Nucleus accumbens (tissue), 56 donors: ENCODE measurements around the gene ACTN3.
"Not testable (repeated sequence)": the region's sequence is repeated elsewhere in the genome, so short reads cannot be mapped to it uniquely, and the experiment has no call there.

Experiments
- DNase-seq, 56 donors: peaks; one replicate each; lab custom pipeline; 2025; lab: John Stamatoyannopoulos, UW

ACTN3 gene

GRCh38 chr11:66592457-66593302 lies 46.0 kb downstream of the ACTN3 start, which contains the start of the genes CCDC87 and CCS:
CCDC87 (minus strand) TSS chr11:66593063; CDS start chr11:66593015, 48 bp downstream.
CCS (plus strand) TSS chr11:66593185; CDS start chr11:66593262, 77 bp downstream.
- DNase-seq = peak; percentile 40 to 98 (median 90)

GRCh38 chr11:66593303-66593635 lies 46.6 kb downstream of the ACTN3 start:
- no peak for DNase-seq

DNA sequence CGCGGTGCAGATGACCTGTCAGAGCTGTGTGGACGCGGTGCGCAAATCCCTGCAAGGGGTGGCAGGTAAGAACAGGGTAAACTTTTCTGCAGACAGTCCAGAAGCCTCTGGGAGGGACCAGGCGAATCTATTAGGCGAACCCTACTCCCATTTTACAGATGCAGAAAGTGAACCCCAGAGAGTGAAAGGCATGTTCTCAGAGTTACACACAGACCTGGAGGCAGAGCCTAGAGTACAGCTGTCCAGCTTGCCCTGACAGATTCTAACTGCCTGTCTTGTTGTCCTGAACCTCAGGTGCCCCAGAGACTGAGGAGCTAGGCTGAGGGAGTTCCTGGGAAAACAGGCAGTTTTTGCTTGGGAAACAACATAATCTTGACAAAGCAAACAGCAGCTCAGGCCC lies 46.9 kb downstream of the ACTN3 start:
- no peak for DNase-seq

- DNase-seq = peak in 15 of 56 donors; percentile 4 to 41 (median 21)
Observed at GRCh38 chr11:66595245-66595904, 48.7 kb downstream of the ACTN3 start.

GRCh38 chr11:66598993-66599392 lies 52.3 kb downstream of the ACTN3 start:
- DNase-seq = no peak

- DNase-seq = no peak
Observed at GRCh38 chr11:66600219-66600618, 53.5 kb downstream of the ACTN3 start.

- no peak for DNase-seq
Observed at GRCh38 chr11:66600631-66601233, 54.0 kb downstream of the ACTN3 start.

GRCh38 chr11:66603072-66603471 lies 56.4 kb downstream of the ACTN3 start:
- DNase-seq = no peak

DNA sequence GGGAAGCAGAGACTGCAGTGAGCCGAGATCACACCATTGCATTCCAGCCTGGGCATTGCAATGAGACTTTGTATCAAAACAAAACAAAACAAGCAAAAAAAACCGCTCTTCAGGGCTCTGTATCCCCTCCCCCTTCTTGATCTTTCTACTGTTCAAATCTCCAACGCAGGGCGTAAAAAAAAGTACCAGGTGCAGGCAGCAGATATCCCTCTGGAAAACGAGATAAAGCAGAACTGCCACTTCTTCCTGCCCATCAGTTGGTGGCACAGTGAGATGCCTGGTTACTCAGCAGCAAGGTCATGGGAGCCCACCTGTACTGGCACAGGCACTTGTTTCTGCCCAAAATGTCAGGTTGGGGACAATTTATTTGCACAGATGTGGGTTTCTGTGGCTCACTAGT lies 57.5 kb downstream of the ACTN3 start:
- no peak for DNase-seq

GRCh38 chr11:66606608-66607007 lies 59.9 kb downstream of the ACTN3 start:
- not testable (repeated sequence) for DNase-seq

DNA sequence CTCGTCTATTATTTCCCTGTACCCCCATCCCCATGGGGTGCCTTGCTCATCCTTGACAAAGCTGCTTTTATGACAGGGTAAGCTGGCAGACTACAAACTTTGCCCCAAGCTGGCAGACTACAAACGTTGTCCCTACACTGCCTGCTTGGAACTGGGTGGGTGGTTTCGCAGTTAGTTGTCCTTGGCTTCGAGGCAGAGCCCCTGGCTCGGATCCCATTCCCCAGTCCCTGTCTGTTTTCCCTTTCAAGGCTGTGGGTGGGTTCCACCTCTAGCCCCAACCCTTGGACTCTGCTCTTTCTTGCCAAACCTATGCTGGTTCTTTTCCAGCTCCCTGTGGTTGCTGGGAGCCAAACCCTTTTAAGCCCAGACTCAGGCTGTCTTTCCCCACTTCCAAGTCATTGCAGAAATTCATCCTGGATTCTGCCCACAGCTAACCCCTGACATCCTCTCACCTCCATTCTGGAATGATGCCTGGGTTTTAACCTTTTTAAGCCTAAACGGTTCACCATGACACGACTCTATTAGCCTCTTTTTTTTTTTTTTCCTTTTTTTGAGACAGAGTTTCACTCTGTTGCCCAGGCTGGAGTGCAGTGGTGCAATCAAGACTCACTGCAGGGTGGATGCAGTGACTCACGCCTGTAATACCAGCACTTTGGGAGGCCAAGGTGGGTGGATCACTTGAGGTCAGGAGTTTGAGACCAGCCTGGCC lies 60.6 kb downstream of the ACTN3 start:
- peak in 35 of 56 donors; percentile 5 to 64 (median 32) for DNase-seq

DNA sequence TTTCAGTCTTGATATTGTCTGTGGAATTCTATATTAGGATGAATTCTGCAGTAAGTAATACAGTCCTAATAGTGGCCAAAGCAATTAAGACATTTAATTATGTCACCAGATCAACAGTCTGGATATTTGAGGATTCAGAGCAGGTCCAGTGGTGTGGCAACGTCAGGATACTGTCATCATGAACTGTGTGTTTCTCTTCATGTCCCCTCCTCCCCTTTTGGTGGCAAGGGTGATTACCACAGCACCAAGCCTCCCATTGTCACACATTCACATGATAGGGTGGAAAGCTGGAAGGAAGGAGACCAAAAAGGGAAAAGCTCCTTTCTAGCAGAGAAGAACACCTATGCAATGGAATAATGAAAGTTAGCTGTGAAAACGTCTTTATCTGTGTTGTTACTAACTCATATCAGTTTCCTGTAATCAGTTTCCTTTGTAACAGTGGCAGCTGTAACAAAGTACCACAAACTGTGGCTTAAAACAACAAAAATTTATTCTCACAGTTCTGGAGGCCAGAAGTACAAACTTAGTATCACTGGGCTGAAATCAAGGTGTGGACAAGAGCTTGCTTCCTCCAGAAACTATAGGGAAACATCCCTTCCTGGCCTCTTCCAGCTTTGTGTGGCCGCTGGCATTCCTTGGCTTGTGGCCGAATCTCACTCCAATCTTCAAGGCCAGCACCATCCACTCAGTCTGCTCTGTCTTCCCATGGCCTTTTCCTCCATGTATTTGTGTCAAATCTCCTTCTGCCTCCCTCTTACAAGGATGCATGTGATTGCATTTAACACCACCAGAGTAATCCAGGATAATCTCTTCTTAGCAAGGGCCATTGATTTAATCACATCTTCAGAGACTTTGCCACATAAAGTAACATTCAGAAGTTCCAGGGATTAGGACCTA lies 63.3 kb downstream of the ACTN3 start:
- DNase-seq = no peak

DNA sequence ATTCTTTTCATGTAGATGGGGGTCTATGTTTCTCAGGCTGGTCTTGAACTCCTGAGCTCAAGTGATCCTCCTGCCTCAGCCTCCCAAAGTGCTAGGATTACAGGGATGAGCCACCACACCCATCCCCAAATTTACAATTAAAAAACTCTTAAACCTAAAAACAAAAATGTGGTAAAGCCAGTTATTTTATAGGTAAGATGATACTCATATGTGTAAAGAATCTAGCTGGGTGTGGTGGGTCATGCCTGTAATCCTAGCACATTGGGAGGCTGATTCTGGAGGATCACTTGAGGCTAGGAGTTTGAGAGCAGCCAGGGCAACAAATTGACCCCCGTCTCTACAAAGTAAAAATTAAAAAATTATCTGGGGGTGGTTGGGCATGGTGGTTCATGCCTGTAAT lies 65.8 kb downstream of the ACTN3 start:
- DNase-seq = no peak
